Stimulated activated memory B cell treated with anti-CD40 and anti-IgM and Interleukin-4, amounts not matched to agents 10 μg/mL and 1 μg/mL and 100 μg/mL, for 72 hours (primary cell): ENCODE measurements around the gene ABHD2.
"Not testable (repeated sequence)": the region's sequence is repeated elsewhere in the genome, so short reads cannot be mapped to it uniquely, and the experiment has no call there.

Source experiments
- ATAC-seq: fragments of 150-1000 bp; cut with Tn5 transposase; 2 replicates; pipeline ENCODE4 v1.10.0; 2021
- H3K27ac Mint-ChIP-seq: one replicate; pipeline ENCODE4 v1.8.0; 2022; ENCODE audit warnings: mild to moderate bottlenecking, mixed read lengths
- H3K27me3 Mint-ChIP-seq: one replicate; pipeline ENCODE4 v1.8.0; 2022; ENCODE audit warnings: mixed read lengths
- H3K36me3 Mint-ChIP-seq: one replicate; pipeline ENCODE4 v1.8.0; 2022; ENCODE audit warnings: mixed read lengths
- H3K4me1 Mint-ChIP-seq: one replicate; pipeline ENCODE4 v1.8.0; 2022; ENCODE audit warnings: mixed read lengths
- H3K4me3 Mint-ChIP-seq: one replicate; pipeline ENCODE4 v1.8.0; 2022; ENCODE audit warnings: mild to moderate bottlenecking, moderate library complexity, mixed read lengths
- H3K9me3 Mint-ChIP-seq: one replicate; pipeline ENCODE4 v1.8.0; 2022; ENCODE audit warnings: mixed read lengths

The ABHD2 gene

GRCh38 chr15:89068325-89068784, 19.9 kb upstream of the ABHD2 start:
- H3K4me3 Mint-ChIP-seq, result no peak overlapping the region

DNA sequence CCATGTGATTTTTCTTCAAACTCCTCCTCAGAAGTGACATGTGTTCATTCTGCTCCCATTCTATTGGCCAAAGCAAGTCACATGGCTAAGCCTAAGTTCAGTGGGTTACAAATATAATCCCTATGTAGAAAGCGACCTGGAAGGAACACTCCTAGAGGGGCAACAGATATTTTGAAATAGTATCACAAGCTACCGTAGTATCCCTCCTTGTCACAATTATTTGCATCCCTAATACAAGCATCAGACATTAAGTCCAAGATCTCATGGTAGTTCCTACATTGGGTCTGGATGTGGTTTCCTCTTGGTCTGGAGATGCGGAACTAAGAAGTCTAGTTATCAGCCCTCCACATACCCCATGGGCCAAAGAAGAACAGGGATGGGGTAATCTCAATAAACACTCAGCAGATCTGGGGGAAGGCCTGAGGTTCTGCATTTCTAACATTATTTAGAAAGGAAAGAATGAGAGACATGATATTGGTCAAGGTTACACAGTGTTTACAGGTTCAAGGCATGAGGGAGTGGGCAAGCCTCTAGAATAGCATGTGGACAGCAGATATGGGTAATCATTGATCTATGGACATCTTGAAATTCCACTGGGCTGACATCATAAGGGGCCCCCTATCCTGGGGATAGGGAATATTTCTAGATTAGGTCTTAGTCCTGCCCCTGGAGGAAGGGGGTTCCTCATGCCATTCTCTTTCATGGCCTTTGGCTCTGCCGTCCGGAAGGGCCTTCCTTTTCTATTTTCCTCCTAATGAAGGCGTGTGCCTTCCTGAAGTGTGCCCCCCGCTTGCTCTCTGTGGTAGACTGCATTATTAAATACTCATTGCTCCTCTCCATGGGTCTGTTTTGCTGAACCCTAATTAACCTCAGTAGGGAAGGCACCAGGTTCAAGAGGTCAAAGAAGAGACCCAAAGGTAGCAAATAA, 17.8 kb upstream of the ABHD2 start:
- H3K27ac Mint-ChIP-seq, result no peak overlapping the region
- peaks cover 12% of the 10 kb centered on the region for H3K9me3 Mint-ChIP-seq
- H3K4me1 Mint-ChIP-seq, result peaks cover 11% of the 10 kb centered on the region
- H3K27me3 Mint-ChIP-seq, result peaks cover 8% of the 10 kb centered on the region
- H3K36me3 Mint-ChIP-seq, result peaks cover 22% of the 10 kb centered on the region
- ATAC-seq, result no peak
- H3K4me3 Mint-ChIP-seq, result no peak overlapping the region

More at GRCh38 chr15:89068325-89068784, 19.9 kb upstream of the ABHD2 start:
- H3K27ac Mint-ChIP-seq, result peak overlapping the region; percentile 55
- peaks cover 10% of the 10 kb centered on the region for H3K4me1 Mint-ChIP-seq
- peaks cover 14% of the 10 kb centered on the region for H3K9me3 Mint-ChIP-seq
- peaks cover 8% of the 10 kb centered on the region for H3K27me3 Mint-ChIP-seq
- H3K36me3 Mint-ChIP-seq, result peaks cover 25% of the 10 kb centered on the region
- peak; percentile 92 for ATAC-seq

DNA sequence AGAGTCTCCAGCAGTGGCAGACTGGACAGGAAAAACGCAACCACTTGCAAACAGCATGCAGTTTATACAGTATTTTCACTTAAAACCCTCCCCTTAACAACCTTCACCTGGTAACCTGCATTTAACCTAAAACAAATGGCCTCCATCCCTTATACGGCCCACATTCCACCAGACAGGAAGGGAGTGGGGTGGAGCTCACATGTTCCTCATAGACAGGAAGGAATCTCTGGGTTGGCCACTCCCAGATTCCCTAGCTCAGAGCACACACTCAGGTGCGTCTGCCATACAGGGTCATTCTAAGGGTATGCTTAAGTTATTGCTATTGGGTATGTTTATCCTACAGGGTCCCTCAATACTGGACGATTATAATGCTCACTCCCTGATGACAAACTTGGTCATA, 16.8 kb upstream of the ABHD2 start:
- peaks cover 16% of the 10 kb centered on the region for H3K4me1 Mint-ChIP-seq
- H3K36me3 Mint-ChIP-seq, result peaks cover 12% of the 10 kb centered on the region
- peaks cover 9% of the 10 kb centered on the region for H3K9me3 Mint-ChIP-seq
- H3K27ac Mint-ChIP-seq, result no peak overlapping the region
- peaks cover 8% of the 10 kb centered on the region for H3K27me3 Mint-ChIP-seq
- no peak overlapping the region for H3K4me3 Mint-ChIP-seq
- ATAC-seq, result no peak

DNA sequence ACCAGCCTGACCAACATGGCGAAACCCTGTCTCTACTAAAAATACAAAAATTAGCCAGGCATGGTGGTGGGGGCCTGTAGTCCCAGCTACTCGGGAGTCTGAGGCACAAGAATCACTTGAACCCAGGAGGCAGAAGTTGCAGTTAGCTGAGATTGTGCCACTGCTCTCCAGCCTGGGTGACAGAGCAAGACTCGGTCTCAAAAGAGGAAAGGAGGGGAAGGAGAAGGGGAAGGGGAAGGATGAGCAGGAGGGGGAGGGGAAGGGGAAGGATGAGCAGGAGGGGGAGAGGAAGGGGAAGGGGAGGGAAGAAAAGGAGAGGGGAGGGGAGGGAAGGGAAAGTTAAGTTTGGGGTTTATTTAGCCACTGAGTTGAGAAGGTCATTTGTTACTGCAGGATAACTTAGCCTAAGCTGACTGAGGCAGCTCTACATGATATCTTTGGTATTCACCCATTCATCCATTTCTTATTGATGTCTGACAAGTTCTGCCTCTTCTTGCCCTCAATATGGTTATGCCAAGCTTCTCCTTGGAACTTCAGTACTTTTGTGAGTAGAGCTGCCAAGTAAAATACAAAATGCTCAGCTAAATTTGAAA, 15.9 kb upstream of the ABHD2 start:
- Mint-ChIP-seq H3K9me3 (peaks cover 3% of the 10 kb centered on the region), H3K4me1 (peaks cover 16% of the 10 kb centered on the region), H3K36me3 (peaks cover 5% of the 10 kb centered on the region), H3K27me3 (peaks cover 8% of the 10 kb centered on the region), H3K27ac (no peak overlapping the region), H3K4me3 (no peak overlapping the region)
- no peak for ATAC-seq

- no peak for ATAC-seq
- Mint-ChIP-seq H3K9me3 (no peaks in the 10 kb centered on the region), H3K4me3 (no peak overlapping the region), H3K36me3 (no peaks in the 10 kb centered on the region), H3K27me3 (peaks cover 8% of the 10 kb centered on the region), H3K4me1 (peaks cover 6% of the 10 kb centered on the region), H3K27ac (no peak overlapping the region)
These were observed 13.7 kb upstream of the ABHD2 start for GRCh38 chr15:89074402-89075012.

GRCh38 chr15:89075101-89075640, 13.1 kb upstream of the ABHD2 start:
- no peak for ATAC-seq
- no peaks in the 10 kb centered on the region for H3K9me3 Mint-ChIP-seq
- no peak overlapping the region for H3K4me3 Mint-ChIP-seq
- no peak overlapping the region for H3K27ac Mint-ChIP-seq
- H3K4me1 Mint-ChIP-seq, result peaks cover 6% of the 10 kb centered on the region
- no peaks in the 10 kb centered on the region for H3K36me3 Mint-ChIP-seq
- H3K27me3 Mint-ChIP-seq, result peaks cover 13% of the 10 kb centered on the region

DNA sequence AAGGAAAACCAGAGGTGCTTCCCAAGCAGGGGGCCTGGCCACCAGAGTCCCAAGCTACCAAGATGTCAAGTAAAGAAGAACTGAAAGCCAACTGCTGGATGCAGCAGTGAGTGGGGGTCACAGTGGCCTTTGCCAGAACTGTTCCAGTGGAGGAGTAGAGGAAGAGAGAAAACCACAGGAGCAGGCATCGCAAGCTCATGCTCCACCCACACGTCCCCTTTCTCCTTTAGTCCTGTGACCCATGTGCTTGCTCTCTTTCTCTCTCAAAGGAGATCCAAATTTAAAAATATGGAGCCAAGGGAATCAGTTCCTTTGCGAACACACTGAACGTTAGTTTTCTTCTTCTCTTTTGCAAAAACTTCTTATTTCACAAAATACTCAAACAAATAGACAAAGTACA, 12.4 kb upstream of the ABHD2 start:
- ATAC-seq, result peak; percentile 60
- H3K9me3 Mint-ChIP-seq, result no peaks in the 10 kb centered on the region
- H3K36me3 Mint-ChIP-seq, result no peaks in the 10 kb centered on the region
- H3K4me3 Mint-ChIP-seq, result no peak overlapping the region
- H3K27me3 Mint-ChIP-seq, result peaks cover 17% of the 10 kb centered on the region
- H3K4me1 Mint-ChIP-seq, result peaks cover 6% of the 10 kb centered on the region
- H3K27ac Mint-ChIP-seq, result no peak overlapping the region

GRCh38 chr15:89077750-89078149, 10.5 kb upstream of the ABHD2 start:
- peaks cover 8% of the 10 kb centered on the region for H3K27me3 Mint-ChIP-seq
- peaks cover 6% of the 10 kb centered on the region for H3K4me1 Mint-ChIP-seq
- H3K27ac Mint-ChIP-seq, result no peak overlapping the region
- H3K9me3 Mint-ChIP-seq, result no peaks in the 10 kb centered on the region
- H3K36me3 Mint-ChIP-seq, result no peaks in the 10 kb centered on the region
- no peak for ATAC-seq
- H3K4me3 Mint-ChIP-seq, result no peak overlapping the region

GRCh38 chr15:89078851-89079810, 9.1 kb upstream of the ABHD2 start:
- no peaks in the 10 kb centered on the region for H3K9me3 Mint-ChIP-seq
- no peak overlapping the region for H3K4me3 Mint-ChIP-seq
- no peaks in the 10 kb centered on the region for H3K36me3 Mint-ChIP-seq
- H3K27ac Mint-ChIP-seq, result no peak overlapping the region
- peaks cover 8% of the 10 kb centered on the region for H3K27me3 Mint-ChIP-seq
- peaks cover 6% of the 10 kb centered on the region for H3K4me1 Mint-ChIP-seq
- no peak for ATAC-seq

GRCh38 chr15:89081878-89082277, 6.4 kb upstream of the ABHD2 start:
- Mint-ChIP-seq H3K27ac (no peak overlapping the region), H3K4me3 (no peak overlapping the region), H3K36me3 (no peaks in the 10 kb centered on the region), H3K9me3 (no peaks in the 10 kb centered on the region), H3K4me1 (no peaks in the 10 kb centered on the region), H3K27me3 (peaks cover 8% of the 10 kb centered on the region)
- no peak for ATAC-seq

- H3K4me3 Mint-ChIP-seq, result no peak overlapping the region
- H3K4me1 Mint-ChIP-seq, result no peaks in the 10 kb centered on the region
- no peak for ATAC-seq
- H3K9me3 Mint-ChIP-seq, result no peaks in the 10 kb centered on the region
- H3K27me3 Mint-ChIP-seq, result peaks cover 8% of the 10 kb centered on the region
- no peaks in the 10 kb centered on the region for H3K36me3 Mint-ChIP-seq
- no peak overlapping the region for H3K27ac Mint-ChIP-seq
These were observed 5.0 kb upstream of the ABHD2 start for GRCh38 chr15:89083246-89083645.

DNA sequence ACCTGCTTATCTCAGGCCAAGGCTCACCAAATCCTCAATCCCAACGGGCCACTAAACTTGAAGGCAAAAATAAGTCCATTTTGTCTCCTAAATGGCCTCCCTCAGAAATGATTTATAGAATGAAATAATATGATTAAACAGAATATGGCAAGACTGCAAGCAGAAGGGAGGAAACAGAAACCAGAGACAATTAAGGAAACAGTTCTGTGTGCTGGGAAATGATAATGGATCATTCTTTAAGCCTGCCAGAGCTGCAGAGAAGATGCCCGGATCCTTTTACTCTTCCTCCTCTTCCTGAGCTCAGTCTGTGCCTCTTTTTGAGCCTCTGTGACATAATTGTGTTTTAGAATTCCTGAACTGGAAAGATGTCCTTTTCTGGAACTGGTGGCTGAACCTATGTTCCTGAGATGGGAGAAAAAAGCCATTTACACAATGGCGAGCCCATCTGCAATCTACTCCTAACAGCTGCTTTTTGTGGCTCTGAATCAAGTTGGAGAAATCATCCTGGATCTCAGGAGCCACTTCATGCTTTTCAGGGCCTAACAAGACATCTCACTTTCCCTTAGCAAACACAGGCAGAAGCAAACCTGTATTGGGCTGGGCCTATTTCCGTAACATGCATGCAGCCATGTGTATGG, 2.8 kb upstream of the ABHD2 start:
- no peak overlapping the region for H3K4me3 Mint-ChIP-seq
- no peaks in the 10 kb centered on the region for H3K9me3 Mint-ChIP-seq
- H3K36me3 Mint-ChIP-seq, result no peaks in the 10 kb centered on the region
- no peak for ATAC-seq
- H3K4me1 Mint-ChIP-seq, result peaks cover 13% of the 10 kb centered on the region
- no peak overlapping the region for H3K27ac Mint-ChIP-seq
- peaks cover under 1% of the 10 kb centered on the region for H3K27me3 Mint-ChIP-seq

- H3K9me3 Mint-ChIP-seq, H3K36me3 Mint-ChIP-seq, H3K4me3 Mint-ChIP-seq, ATAC-seq, H3K27me3 Mint-ChIP-seq, H3K27ac Mint-ChIP-seq: not testable (repeated sequence)
- H3K4me1 Mint-ChIP-seq, result peaks cover 18% of the 10 kb centered on the region
These were observed 2.3 kb upstream of the ABHD2 start for GRCh38 chr15:89085933-89086332.

DNA sequence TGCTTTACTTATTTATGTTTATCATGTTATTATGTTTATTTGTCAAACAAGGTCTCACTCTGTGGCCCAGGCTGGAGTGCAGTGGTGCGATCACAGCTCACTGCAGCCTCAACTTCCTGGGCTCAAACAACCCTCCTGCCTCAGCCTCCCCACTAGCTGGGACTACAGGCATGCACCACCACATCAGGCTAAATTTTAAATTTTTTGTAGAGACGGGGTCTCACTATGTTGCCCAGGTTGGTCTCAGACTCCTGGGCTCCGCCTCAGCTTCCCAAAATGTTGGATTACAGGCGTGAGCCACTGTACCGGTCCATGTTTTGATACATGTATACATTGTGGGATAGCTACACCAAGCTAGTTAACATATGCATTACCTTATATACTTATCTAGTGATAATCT, 1.9 kb upstream of the ABHD2 start:
- H3K27ac Mint-ChIP-seq, H3K27me3 Mint-ChIP-seq, ATAC-seq, H3K9me3 Mint-ChIP-seq, H3K36me3 Mint-ChIP-seq, H3K4me3 Mint-ChIP-seq: not testable (repeated sequence)
- peaks cover 23% of the 10 kb centered on the region for H3K4me1 Mint-ChIP-seq
